HepG2 (cell line): ENCODE data around the gene CUL9. TPM values are rescaled to one million over a fixed set of nuclear protein-coding genes. Genes with fewer than 3 reads are reported as not detected.
A peak's percentile ranks its signal among the peaks of the same experiment; 100 is the strongest.

Experiments used
- ATM ChIP-seq: fragments of 450-650 bp; IDR thresholded peaks from 2 replicates; pipeline ENCODE4 v1.7.1; 2017; ENCODE audit warnings: mild to moderate bottlenecking, borderline replicate concordance
- BCL6 ChIP-seq: IDR thresholded peaks from 2 replicates; pipeline ENCODE4 v1.6.1; 2016; ENCODE audit warnings: missing genetic modification reagents, missing compliant biosample characterization
- E2F1 ChIP-seq: sonication (generic); formaldehyde crosslinking; IDR thresholded peaks from 2 replicates; pipeline ENCODE4 v1.5.0; 2020; ENCODE audit warnings: missing genetic modification reagents
- ELK4 ChIP-seq: sonication (generic); formaldehyde crosslinking; IDR thresholded peaks from 2 replicates; pipeline ENCODE4 v1.9.0; 2021; ENCODE audit warnings: missing genetic modification reagents, borderline replicate concordance
- KLF13 ChIP-seq: sonication (generic); formaldehyde crosslinking; IDR thresholded peaks from 2 replicates; pipeline ENCODE4 v1.4.0; 2020; ENCODE audit warnings: mild to moderate bottlenecking, missing genetic modification reagents
- KLF16 ChIP-seq, 2 experiments: sonication (generic) in 1 of 2; formaldehyde crosslinking in 1 of 2; IDR thresholded peaks; 2 replicates each; pipeline versions ENCODE4 v1.6.1 to v1.8.0; 2016 to 2023; ENCODE audit warnings: missing genetic modification reagents in 2 of 2, missing compliant biosample characterization in 1 of 2
- MED13 ChIP-seq: sonication (generic); formaldehyde crosslinking; IDR thresholded peaks from 2 replicates; pipeline ENCODE4 v1.5.0; 2020; ENCODE audit warnings: missing genetic modification reagents
- MZF1 ChIP-seq: sonication (generic); formaldehyde crosslinking; IDR thresholded peaks from 2 replicates; pipeline ENCODE4 v1.8.1; 2023; ENCODE audit warnings: mild to moderate bottlenecking, missing genetic modification reagents, borderline replicate concordance
- NFE2L1 ChIP-seq: sonication (generic); formaldehyde crosslinking; IDR thresholded peaks from 2 replicates; pipeline ENCODE4 v1.4.0; 2020; ENCODE audit warnings: missing genetic modification reagents, mild to moderate bottlenecking, borderline replicate concordance
- NR1H2 ChIP-seq: sonication (generic); formaldehyde crosslinking; IDR thresholded peaks from 2 replicates; pipeline ENCODE4 v1.8.1; 2022; ENCODE audit warnings: low read depth, missing genetic modification reagents, borderline replicate concordance
- NRL ChIP-seq: sonication (generic); formaldehyde crosslinking; IDR thresholded peaks from 2 replicates; pipeline ENCODE4 v1.5.0; 2020; ENCODE audit warnings: missing genetic modification reagents, mild to moderate bottlenecking, moderate library complexity, borderline replicate concordance
- PRDM15 ChIP-seq: sonication (generic); formaldehyde crosslinking; IDR thresholded peaks from 2 replicates; pipeline ENCODE4 v1.4.0; 2020; ENCODE audit warnings: missing genetic modification reagents
- SMAD3 ChIP-seq: sonication (generic); formaldehyde crosslinking; IDR thresholded peaks from 2 replicates; pipeline ENCODE4 v1.4.0; 2020; ENCODE audit warnings: missing genetic modification reagents
- THAP9 ChIP-seq: sonication (generic); formaldehyde crosslinking; IDR thresholded peaks from 2 replicates; pipeline ENCODE4; 2020; ENCODE audit warnings: missing genetic modification reagents, mild to moderate bottlenecking, borderline replicate concordance
- ZFP91 ChIP-seq: sonication (generic); formaldehyde crosslinking; IDR thresholded peaks from 2 replicates; pipeline ENCODE4 v1.9.0; 2022; ENCODE audit warnings: missing genetic modification reagents, mild to moderate bottlenecking, borderline replicate concordance
- ZNF10 ChIP-seq: sonication (generic); formaldehyde crosslinking; IDR thresholded peaks from 2 replicates; pipeline ENCODE4 v1.4.0; 2020; ENCODE audit warnings: mild to moderate bottlenecking, low read depth, missing genetic modification reagents, borderline replicate concordance
- ZNF256 ChIP-seq: sonication (generic); formaldehyde crosslinking; conservative IDR thresholded peaks from 2 replicates; pipeline ENCODE4 v1.4.0; 2020; ENCODE audit warnings: missing genetic modification reagents
- ZNF644 ChIP-seq: IDR thresholded peaks from 2 replicates; pipeline ENCODE4 v1.6.1; 2016; ENCODE audit warnings: low read depth
- ZNF660 ChIP-seq: sonication (generic); formaldehyde crosslinking; IDR thresholded peaks from 2 replicates; pipeline ENCODE4 v1.5.1; 2020; ENCODE audit warnings: mild to moderate bottlenecking, low read depth, missing genetic modification reagents, borderline replicate concordance
- ZNF761 ChIP-seq: sonication (generic); formaldehyde crosslinking; conservative IDR thresholded peaks from 2 replicates; pipeline ENCODE4 v1.4.0; 2020; ENCODE audit warnings: mild to moderate bottlenecking, missing genetic modification reagents
- polyA plus RNA-seq, 8 experiments: library from polyadenylated mRNA; depleted of rRNA in 3 of 8; stranded (reverse) in 7 of 8; unstranded in 1 of 8; fragments of >200 nt; fragmentation: Illumina TruSeq in 4 of 8; extraction: Trizol in 4 of 8; gene quantifications; 2 replicates each; pipeline versions ENCODE4 v1.2.1 to v1.2.3, GENCODE V29; 2011 to 2016; ENCODE audit warnings: low read depth in 4 of 8, missing spikeins in 1 of 8, mixed read lengths in 1 of 8; ENCODE audit not compliant: insufficient read depth in 1 of 8
- total RNA-seq, 5 experiments: library from RNA; depleted of rRNA; stranded (reverse); fragments of >200 nt; fragmentation: Illumina TruSeq; extraction: Trizol; gene quantifications; 2 replicates each; pipeline ENCODE4 v1.2.3, GENCODE V29; 2016; ENCODE audit warnings: low read depth in 1 of 5

The CUL9 gene
- total and polyA plus RNA-seq, 2 of the 13 experiments (the other 11 are each of a cell fraction or from before 2014, with no cell fraction given), result 11.4 to 13.7 TPM

- TF ChIP-seq PRDM15 (no peak), NFE2L1 (CRISPR knock-in tag) (no peak), ZNF10 (no peak), ELK4 (no peak), MED13 (CRISPR knock-in tag) (no peak), SMAD3 (CRISPR knock-in tag) (peak; percentile 64; the same call in 1 of the 2 replicates), KLF13 (CRISPR knock-in tag) (no peak), ZNF761 (CRISPR knock-in tag) (no peak), KLF16 (CRISPR knock-in tag; IDR thresholded peaks at IDR 0.05) (peak in 1 of 2 experiments; percentile 33; a peak in 1 of 4 replicates), NRL (CRISPR knock-in tag) (no peak), E2F1 (CRISPR knock-in tag) (no peak), ZNF256 (CRISPR knock-in tag) (no peak), ATM (no peak), MZF1 (CRISPR knock-in tag) (no peak), ZNF644 (CRISPR knock-in tag) (no peak), BCL6 (no peak; the same call in none of the 2 replicates), THAP9 (CRISPR knock-in tag) (no peak), NR1H2 (CRISPR knock-in tag) (no peak), ZFP91 (no peak; the same call in 1 of the 2 replicates), ZNF660 (CRISPR knock-in tag) (no peak)
Measured at GRCh38 chr6:43265564-43265963, 83.6 kb downstream of the CUL9 start (continued).
